Stimulated activated CD8-positive, alpha-beta memory T cell treated with anti-CD3 and anti-CD28 coated beads, Interleukin-12 subunit alpha, Interleukin-12 subunit beta, amount 100 ng/mL, for 1 hour (primary cell): ENCODE measurements around the gene PPIL3.

Experiments used
- DNase-seq: peaks from one replicate; pipeline ENCODE4 v3.0.0-alpha.2; 2020; ENCODE audit warnings: low read depth

Gene PPIL3

DNA sequence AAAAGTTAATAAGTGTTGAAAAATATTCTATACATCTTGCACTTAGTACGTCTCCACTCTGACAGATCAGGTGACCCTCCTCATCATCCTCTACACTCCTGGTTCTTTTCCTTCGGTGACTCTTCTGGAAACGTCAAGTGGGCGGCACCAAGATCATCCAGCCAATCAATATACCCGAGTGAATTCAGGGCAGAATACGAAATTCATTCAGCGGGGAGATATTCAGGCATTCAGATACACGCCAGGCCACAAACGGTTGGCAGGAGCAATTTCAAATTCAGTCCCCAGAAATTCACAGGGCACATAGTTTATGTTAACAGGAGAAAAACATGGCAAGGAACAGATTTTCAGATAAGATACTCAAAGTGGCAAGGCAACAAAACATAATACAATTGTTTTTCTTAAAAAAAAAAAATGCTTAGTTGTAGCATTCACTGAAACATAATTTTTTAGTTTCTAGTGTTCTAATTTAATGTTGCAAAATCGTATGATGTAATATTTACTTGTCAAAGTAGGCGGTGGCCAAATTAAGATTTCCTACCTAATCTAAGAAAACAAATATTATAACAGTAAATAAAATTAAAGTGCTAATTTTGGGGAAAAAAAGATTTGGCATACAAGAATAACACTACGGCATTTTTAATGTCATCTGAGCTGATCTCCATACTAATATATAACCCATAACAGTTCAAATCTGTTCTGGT lies 28.6 kb downstream of the PPIL3 start:
- no peak for DNase-seq

DNA sequence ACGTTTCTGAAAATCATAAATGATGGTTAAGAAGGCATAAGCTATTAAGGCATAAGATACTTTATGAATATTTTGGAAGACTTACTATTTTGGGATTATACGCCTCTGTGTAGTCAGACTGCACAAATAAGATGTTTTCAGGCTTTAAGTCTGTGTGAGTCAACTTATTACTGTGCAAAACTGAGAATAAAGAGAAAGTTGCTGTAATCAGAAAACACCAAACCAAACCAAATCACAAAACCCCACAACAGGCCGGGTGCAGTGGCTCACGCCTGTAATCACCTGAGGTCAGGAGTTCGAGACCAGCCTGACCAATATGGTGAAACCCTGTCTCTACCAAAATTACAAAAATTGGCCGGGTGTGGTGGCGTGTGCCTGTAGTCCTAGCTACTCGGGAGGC lies 32.1 kb downstream of the PPIL3 start:
- DNase-seq, result no peak

GRCh38 chr2:200852605-200853004 lies 36.3 kb downstream of the PPIL3 start:
- DNase-seq, result no peak

DNA sequence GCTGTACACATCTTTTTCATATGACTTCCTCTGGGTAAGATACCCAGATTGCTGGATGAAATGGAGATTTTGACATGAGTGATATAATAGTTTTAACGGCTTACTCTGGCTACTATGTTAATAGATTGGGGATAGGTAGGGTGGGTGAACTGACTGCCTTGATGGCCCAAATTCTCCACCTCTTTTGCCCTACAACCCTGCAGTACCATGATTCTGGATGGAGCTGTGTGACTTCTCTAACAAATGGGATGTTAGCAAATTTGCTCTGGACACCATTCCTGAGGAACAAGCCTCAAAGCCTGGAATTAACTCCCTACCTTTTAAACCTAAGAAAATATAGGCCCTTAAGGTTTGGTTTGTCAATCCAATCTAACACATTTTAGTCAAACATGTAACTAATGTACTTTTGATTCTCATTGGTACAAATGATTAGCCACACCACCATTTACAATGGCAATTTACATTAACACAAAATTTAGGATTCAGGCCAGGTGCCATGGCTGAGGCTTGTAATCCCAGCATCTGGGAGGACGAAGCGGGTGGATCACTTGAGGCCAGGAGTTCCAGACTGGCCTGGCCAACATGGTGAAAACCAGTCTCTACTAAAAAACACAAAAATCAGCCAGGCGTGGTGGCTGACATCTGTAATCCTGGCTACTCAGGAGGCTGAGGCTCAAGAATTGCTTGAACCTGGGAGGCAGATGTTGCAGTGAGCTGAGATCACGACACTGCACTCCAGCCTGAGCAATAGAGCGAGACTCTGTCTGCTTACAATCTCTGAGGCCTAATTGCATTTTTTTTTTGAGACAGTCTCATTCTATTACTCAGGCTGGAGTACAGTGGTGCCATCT lies 37.3 kb downstream of the PPIL3 start:
- no peak for DNase-seq

DNA sequence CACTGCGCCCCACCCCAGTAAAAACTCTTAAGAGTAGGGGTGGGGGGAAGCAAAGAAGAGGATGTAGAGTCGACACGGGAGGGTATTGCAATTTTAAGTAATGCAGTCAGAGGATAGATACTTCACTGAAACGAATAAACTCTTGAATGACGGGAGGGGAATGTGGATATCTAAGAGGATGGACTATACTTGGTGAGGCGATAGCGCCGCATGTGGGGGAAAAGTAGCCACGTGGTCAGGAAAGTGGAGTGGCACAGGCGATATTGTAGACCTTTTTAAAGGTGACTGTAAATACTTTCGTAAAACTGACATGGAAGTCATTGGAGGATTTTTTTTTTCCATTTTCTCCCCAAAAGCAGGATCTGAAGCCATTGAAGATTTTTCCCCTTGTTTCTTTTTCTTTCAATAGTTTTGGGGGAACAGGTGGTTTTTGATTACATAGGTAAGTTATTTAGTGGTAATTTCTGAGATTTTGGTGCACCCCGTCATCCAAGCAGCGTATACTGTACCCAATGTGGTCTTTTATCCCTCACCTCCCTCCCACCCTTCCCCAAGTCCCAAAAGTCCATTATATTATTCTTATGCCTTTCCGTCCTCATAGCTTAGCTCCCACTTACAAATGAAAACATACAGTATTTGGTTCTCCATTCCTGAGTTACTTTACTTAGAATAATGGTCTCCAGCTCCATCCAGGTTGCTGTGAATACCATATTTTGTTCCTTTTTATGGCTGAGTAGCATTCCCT lies 38.2 kb downstream of the PPIL3 start:
- no peak for DNase-seq

DNA sequence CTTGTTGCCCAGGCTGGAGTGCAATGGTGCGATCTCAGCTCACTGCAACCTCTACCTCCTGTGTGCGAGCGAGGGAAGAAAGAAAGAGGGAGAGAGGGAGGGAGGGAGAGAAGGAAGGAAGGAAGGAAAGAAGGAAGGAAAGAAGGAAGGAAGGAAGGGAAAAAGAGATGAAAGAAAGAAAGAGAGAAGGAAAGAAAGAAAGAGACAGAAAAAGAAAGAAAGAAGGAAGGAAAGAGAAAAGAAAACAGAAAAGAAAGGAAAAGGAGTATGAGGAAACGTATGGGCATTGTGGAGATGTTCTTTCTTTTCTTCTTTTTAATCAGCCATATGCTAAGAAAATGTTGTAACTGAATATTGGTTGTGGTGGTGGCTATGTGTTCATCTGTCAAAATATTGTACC lies 40.9 kb downstream of the PPIL3 start:
- no peak for DNase-seq

DNA sequence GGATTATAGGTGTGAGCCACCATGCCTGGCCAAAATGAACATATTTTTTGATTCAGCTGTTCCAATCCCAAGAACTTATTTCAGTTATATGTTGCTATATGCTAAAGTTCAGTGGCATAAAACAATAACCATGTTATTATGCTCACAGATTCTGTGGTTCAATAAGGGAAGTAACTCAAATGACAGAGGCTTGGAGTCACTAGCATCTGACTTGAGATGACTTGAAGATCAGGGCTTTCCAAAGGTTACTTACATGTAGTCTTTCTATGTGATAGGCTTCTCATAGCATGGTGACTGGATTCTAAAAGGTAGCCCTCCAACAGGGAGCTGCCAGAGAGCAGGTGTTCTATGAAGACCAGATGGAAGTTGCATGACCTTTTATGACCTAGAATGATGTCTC lies 41.6 kb downstream of the PPIL3 start:
- DNase-seq, result no peak

- no peak for DNase-seq
Observed at GRCh38 chr2:200845669-200846325, 43.1 kb downstream of the PPIL3 start.

DNA sequence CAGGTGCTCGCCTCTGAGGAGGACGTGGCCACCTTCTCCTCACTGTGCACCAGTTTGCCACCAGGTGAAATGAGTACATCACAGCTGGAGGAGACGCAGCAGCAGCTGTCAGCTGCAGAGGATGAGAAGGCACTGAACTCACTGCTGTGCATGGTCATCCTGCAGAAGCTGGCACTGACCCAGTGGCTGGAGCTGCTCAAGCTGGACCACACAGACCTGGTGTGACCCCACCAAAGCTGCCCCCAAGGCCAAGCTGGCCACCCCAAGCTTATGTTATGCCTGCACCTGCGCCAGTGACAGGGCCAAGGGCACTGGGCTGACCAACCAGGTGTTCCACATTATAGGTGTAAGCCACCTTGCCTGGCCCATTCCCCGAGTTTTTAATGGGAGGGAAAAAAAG lies 43.7 kb downstream of the PPIL3 start:
- no peak for DNase-seq

DNA sequence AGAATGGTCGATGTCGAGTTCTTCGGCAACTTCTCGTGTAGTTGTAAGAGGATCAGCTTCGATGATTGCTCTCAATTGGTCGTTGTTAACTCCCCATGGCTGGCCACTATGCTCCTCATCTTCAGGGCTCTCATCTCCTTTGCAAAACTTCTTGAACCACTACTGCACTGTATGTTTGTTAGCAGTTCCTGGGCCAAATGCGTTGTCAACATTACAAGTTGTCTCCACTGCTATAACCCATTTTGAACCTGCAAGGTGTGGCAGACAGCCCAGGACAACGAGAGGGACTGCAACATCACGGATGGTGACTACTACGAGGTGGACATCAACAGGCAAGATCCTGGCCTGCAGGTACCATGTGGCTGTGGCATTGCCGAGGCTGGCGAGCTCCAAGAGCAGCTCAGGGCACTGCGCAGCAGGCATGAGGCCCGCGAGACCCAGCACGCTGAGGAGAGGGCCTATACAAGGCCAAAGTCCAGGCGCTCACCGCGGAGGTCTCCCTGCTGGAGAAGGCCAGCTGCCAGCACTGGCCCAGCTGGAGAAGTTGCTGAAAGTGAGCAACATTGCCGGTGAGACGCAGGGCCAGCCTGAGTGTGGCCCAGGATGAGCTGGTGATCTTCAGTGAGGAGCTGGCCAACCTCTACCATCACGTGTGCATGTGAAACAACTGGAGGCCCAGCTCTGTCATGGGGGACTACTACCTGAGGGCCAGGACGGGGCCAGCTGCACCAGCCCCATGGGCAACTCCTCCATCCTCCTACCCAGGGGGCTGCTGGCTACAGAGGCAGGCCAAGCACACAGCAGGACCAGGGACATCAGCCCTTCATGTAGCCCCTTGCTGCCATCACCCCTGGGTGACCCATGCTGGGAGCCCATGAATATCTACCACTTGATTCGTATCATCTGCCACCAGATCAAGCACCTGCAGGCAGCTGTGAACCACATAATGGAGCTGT lies 44.6 kb downstream of the PPIL3 start:
- no peak for DNase-seq

GRCh38 chr2:200839513-200839912 lies 49.4 kb downstream of the PPIL3 start:
- no peak for DNase-seq

DNA sequence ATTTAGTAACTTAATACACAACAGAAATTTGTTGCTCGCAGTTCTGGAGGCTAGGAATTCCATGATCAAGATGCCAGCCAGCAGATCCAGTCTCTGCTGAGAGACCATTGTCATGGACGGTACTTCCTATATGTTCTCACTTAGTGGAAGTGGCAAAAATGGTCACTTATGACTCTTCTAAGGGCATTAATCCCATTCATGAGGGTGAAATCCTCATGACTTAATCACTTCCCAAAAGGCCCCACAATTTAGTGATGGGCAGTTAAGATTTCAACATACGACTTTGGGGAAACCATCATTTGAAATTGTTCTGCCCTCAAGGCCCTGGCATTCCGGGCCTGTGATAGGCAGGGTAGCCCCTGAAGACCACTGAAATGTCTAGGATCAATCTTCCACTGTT lies 54.2 kb downstream of the PPIL3 start:
- no peak for DNase-seq

GRCh38 chr2:200829258-200829655 lies 59.6 kb downstream of the PPIL3 start:
- no peak for DNase-seq

- no peak for DNase-seq
Observed at GRCh38 chr2:200828572-200829257, 60.2 kb downstream of the PPIL3 start.

DNA sequence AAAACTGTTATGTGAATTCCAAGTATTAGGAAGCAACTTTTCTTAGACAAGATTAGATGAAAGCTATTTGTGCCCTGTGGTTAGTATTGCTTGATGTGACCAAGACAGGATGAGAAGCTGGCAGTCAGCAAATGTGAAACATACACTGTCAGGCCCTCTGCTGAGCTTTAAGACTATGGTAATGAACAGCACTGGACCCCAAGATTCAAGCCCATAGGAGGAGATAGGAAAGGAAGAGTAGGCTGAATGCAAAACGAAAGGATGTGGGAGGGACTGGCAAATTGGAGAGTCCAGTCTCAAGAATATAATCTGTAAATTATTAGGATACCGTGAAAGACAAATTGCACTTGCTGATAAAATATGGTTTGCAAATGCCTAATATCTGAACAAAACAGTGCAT lies 60.8 kb downstream of the PPIL3 start:
- no peak for DNase-seq

DNA sequence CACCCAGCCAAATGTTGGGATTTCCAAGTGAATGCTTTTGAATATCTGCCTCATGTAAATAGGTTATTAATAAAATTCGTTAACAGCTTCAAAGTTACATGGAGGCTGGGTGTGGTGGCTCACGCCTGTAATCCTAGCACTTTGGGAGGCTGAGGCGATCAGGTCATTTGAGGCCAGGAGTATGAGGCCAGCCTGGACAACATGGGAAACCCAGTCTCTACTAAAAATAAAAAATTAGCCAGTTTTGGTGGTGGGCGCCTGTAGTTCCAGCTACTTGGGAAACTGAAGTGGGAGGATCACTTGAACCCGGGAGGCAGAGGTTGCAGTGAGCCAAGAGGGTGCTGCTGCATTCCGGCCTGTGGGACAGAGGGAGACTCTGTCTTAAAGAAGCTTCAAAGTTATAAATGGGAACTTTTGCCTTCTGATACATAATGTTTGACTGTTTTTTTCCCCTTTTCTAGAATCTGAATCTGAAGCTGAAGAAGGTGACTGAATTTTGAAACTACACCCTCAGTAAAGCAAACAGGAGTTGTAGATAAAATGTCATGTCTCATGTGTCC lies 67.1 kb downstream of the PPIL3 start:
- no peak for DNase-seq
